HEK293 (cell line): ENCODE data around the gene ADRA1B.

Source experiments
- CTCF ChIA-PET: fragments of 350-600 bp; formaldehyde crosslinking; extraction: SDS; loops from one replicate; lab custom pipeline; 2021; ENCODE audit warnings: antibody characterized with exemption; lab: Yijun Ruan, JAX
- POLR2A ChIA-PET: fragments of 300-600 bp; formaldehyde crosslinking; extraction: SDS; loops from one replicate; lab custom pipeline; 2020; ENCODE audit warnings: antibody characterized with exemption, inconsistent platforms; lab: Yijun Ruan, JAX
- H3K27ac ChIP-seq: fragments of 200-500 bp; sonication (Bioruptor generic); 2 replicates; pipeline ENCODE4 v1.5.1; 2014; ENCODE audit warnings: low read depth, low read length, control low read depth, inconsistent platforms; ENCODE audit errors: extremely low read depth
- H3K36me3 ChIP-seq, 2 experiments: fragments of 200-500 bp in 1 of 2; sonication (Bioruptor generic) in 1 of 2; 1 replicate in 1 of 2; 2 replicates in 1 of 2; pipeline ENCODE4 v1.5.1; 2014 to 2017; ENCODE audit warnings: inconsistent platforms in 2 of 2, low read length in 2 of 2; ENCODE audit not compliant: control insufficient read depth in 2 of 2, insufficient read depth in 1 of 2
- H3K4me1 ChIP-seq: fragments of 200-500 bp; sonication (Bioruptor generic); 2 replicates; pipeline ENCODE4 v1.5.1; 2014; ENCODE audit warnings: mild to moderate bottlenecking, low read length, inconsistent platforms; ENCODE audit not compliant: control insufficient read depth, insufficient read depth
- H3K4me3 ChIP-seq: 2 replicates; pipeline ENCODE4 v1.5.1; 2011; ENCODE audit warnings: low read depth, mild to moderate bottlenecking, control low read depth, low read length, moderate library complexity
- H3K9me3 ChIP-seq: fragments of 200-500 bp; sonication (Bioruptor generic); 2 replicates; pipeline ENCODE4 v1.5.1; 2014; ENCODE audit warnings: low read depth, low read length, inconsistent platforms; ENCODE audit not compliant: control insufficient read depth, insufficient read depth
- GLIS1 ChIP-seq: fragments of 450-650 bp; formaldehyde crosslinking; IDR thresholded peaks from 2 replicates; pipeline ENCODE4 v1.5.1; 2016; ENCODE audit warnings: missing biosample characterization, missing genetic modification characterization
- MYNN ChIP-seq: fragments of 450-650 bp; formaldehyde crosslinking; IDR thresholded peaks from 2 replicates; pipeline ENCODE4 v1.5.1; 2016; ENCODE audit warnings: missing biosample characterization, missing genetic modification characterization, borderline replicate concordance
- RBAK ChIP-seq: fragments of 450-650 bp; formaldehyde crosslinking; IDR thresholded peaks from 2 replicates; pipeline ENCODE4 v1.5.1; 2016; ENCODE audit warnings: missing biosample characterization, missing genetic modification characterization
- ZBTB17 ChIP-seq: fragments of 450-650 bp; formaldehyde crosslinking; IDR thresholded peaks from 2 replicates; pipeline ENCODE4 v1.5.1; 2016; ENCODE audit warnings: missing biosample characterization, missing genetic modification characterization
- ZBTB48 ChIP-seq: fragments of 450-650 bp; formaldehyde crosslinking; IDR thresholded peaks from 2 replicates; pipeline ENCODE4 v1.5.1; 2016; ENCODE audit warnings: missing biosample characterization, missing genetic modification characterization
- ZNF155 ChIP-seq: fragments of 450-650 bp; formaldehyde crosslinking; IDR thresholded peaks from 2 replicates; pipeline ENCODE4 v1.5.1; 2016; ENCODE audit warnings: missing biosample characterization, missing genetic modification characterization
- ZNF174 ChIP-seq: fragments of 450-650 bp; formaldehyde crosslinking; IDR thresholded peaks from 2 replicates; pipeline ENCODE4 v1.5.0; 2017; ENCODE audit warnings: missing biosample characterization, mild to moderate bottlenecking, missing genetic modification characterization
- ZNF175 ChIP-seq: fragments of 450-650 bp; formaldehyde crosslinking; IDR thresholded peaks from 2 replicates; pipeline ENCODE4 v1.5.1; 2016; ENCODE audit warnings: missing biosample characterization, missing genetic modification characterization
- ZNF248 ChIP-seq: fragments of 450-650 bp; formaldehyde crosslinking; IDR thresholded peaks from 2 replicates; pipeline ENCODE4 v1.5.1; 2017; ENCODE audit warnings: missing biosample characterization, missing genetic modification characterization
- ZNF354C ChIP-seq: fragments of 450-650 bp; formaldehyde crosslinking; IDR thresholded peaks from 2 replicates; pipeline ENCODE4 v1.5.1; 2016; ENCODE audit warnings: missing biosample characterization, missing genetic modification characterization, low read depth, borderline replicate concordance
- ZNF404 ChIP-seq: fragments of 450-650 bp; formaldehyde crosslinking; IDR thresholded peaks from 2 replicates; pipeline ENCODE4 v1.5.1; 2017; ENCODE audit warnings: missing biosample characterization, missing genetic modification characterization
- ZNF48 ChIP-seq: fragments of 450-650 bp; formaldehyde crosslinking; IDR thresholded peaks from 2 replicates; pipeline ENCODE4 v1.5.1; 2016; ENCODE audit warnings: missing biosample characterization, missing genetic modification characterization
- ZNF621 ChIP-seq: fragments of 450-650 bp; formaldehyde crosslinking; IDR thresholded peaks from 2 replicates; pipeline ENCODE4 v1.5.1; 2017; ENCODE audit warnings: missing biosample characterization, missing genetic modification characterization
- ZNF629 ChIP-seq: fragments of 450-650 bp; formaldehyde crosslinking; IDR thresholded peaks from 2 replicates; pipeline ENCODE4 v1.5.1; 2017; ENCODE audit warnings: missing biosample characterization, missing genetic modification characterization
- ZNF707 ChIP-seq: fragments of 450-650 bp; formaldehyde crosslinking; IDR thresholded peaks from 2 replicates; pipeline ENCODE4 v1.5.1; 2016; ENCODE audit warnings: missing biosample characterization, missing genetic modification characterization
- ZNF747 ChIP-seq: fragments of 450-650 bp; formaldehyde crosslinking; IDR thresholded peaks from 2 replicates; pipeline ENCODE4 v1.5.1; 2016; ENCODE audit warnings: missing biosample characterization, missing genetic modification characterization
- ZNF791 ChIP-seq: fragments of 450-650 bp; formaldehyde crosslinking; IDR thresholded peaks from 2 replicates; pipeline ENCODE4 v1.5.1; 2016; ENCODE audit warnings: missing biosample characterization, missing genetic modification characterization
- TF ChIP-seq, protein P1 (sequence below): fragments of 450-650 bp; formaldehyde crosslinking; IDR thresholded peaks from 2 replicates; pipeline ENCODE4 v1.5.1; 2016; ENCODE audit warnings: missing biosample characterization, missing genetic modification characterization, borderline replicate concordance
- TF ChIP-seq, protein P2 (sequence below): fragments of 450-650 bp; formaldehyde crosslinking; IDR thresholded peaks from 2 replicates; pipeline ENCODE4 v1.5.1; 2016; ENCODE audit warnings: missing biosample characterization, missing genetic modification characterization, borderline replicate concordance

Gene ADRA1B

DNA sequence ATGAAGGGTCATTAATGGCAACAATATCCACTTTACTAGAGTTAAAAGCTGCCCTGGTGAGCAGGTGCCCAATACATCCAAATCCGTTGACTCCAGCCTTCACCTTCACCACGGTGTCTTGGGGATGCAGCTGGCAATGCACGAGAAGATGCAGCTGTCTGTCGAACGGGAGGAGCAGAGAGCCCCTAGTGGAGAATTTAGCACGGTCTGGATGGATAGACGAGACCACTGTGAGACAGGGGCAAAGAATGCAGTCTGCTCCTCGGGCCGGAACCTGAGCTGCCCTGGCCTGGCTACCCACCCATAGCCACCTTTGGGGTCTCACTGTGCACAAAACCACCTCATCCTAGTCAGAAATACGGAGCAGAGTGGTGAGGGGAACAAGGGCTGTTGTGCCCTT lies 35.1 kb downstream of the ADRA1B start (continued):
- TF ChIP-seq ZNF621 (tag by site-specific recombination) (no peak), ZNF791 (tag by site-specific recombination) (no peak), ZNF747 (tag by site-specific recombination) (no peak), ZNF175 (tag by site-specific recombination) (no peak)

DNA sequence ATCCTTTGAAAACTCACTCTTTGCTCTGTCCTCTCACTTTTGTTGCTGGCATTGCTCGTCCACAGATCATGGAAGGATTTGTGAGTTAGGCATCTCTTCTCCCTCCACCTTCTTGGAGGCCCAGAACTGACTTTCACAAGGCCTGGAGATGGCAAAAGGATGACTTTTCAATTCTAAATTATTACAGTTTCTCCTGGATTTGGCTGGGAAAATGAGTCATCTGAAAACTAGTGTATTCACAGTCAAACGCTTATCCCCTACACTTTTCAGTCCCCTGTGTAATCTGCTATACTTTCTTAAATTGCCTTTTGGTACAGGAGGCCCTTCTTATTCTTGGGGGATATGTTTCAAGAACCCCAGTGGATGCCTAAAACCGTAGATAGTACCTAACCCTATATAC lies 35.6 kb downstream of the ADRA1B start:
- Histone ChIP-seq H3K27ac (no peak overlapping the region), H3K9me3 (no peaks in the 10 kb centered on the region), H3K36me3 (no peaks in the 10 kb centered on the region), H3K4me1 (no peaks in the 10 kb centered on the region), H3K4me3 (no peak overlapping the region)
- ChIA-PET POLR2A (interaction anchor here (0.6 kb wide), 1 partner anchor 121 kb away, joined by 5 read pairs; no protein-coding TSS in a partner anchor), CTCF (interaction anchor here (0.8 to 1.0 kb wide), 4 partner anchors 15 to 269 kb away, joined by 3 to 5 read pairs (median 3); no protein-coding TSS in a partner anchor)
- TF ChIP-seq ZBTB48 (tag by site-specific recombination) (no peak), ZNF248 (tag by site-specific recombination) (no peak), ZNF629 (tag by site-specific recombination) (no peak), ZNF354C (tag by site-specific recombination) (no peak), ZNF404 (no peak), ZNF48 (tag by site-specific recombination) (no peak), ZNF791 (tag by site-specific recombination) (no peak), RBAK (no peak), ZNF747 (tag by site-specific recombination) (no peak), ZBTB17 (tag by site-specific recombination) (no peak), MYNN (tag by site-specific recombination) (no peak), ZNF707 (tag by site-specific recombination) (no peak)
- TF ChIP-seq, protein P1, sequence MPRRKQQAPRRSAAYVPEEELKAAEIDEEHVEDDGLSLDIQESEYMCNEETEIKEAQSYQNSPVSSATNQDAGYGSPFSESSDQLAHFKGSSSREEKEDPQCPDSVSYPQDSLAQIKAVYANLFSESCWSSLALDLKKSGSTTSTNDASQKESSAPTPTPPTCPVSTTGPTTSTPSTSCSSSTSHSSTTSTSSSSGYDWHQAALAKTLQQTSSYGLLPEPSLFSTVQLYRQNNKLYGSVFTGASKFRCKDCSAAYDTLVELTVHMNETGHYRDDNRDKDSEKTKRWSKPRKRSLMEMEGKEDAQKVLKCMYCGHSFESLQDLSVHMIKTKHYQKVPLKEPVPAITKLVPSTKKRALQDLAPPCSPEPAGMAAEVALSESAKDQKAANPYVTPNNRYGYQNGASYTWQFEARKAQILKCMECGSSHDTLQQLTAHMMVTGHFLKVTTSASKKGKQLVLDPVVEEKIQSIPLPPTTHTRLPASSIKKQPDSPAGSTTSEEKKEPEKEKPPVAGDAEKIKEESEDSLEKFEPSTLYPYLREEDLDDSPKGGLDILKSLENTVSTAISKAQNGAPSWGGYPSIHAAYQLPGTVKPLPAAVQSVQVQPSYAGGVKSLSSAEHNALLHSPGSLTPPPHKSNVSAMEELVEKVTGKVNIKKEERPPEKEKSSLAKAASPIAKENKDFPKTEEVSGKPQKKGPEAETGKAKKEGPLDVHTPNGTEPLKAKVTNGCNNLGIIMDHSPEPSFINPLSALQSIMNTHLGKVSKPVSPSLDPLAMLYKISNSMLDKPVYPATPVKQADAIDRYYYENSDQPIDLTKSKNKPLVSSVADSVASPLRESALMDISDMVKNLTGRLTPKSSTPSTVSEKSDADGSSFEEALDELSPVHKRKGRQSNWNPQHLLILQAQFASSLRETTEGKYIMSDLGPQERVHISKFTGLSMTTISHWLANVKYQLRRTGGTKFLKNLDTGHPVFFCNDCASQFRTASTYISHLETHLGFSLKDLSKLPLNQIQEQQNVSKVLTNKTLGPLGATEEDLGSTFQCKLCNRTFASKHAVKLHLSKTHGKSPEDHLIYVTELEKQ (tag by site-specific recombination), result no peak

DNA sequence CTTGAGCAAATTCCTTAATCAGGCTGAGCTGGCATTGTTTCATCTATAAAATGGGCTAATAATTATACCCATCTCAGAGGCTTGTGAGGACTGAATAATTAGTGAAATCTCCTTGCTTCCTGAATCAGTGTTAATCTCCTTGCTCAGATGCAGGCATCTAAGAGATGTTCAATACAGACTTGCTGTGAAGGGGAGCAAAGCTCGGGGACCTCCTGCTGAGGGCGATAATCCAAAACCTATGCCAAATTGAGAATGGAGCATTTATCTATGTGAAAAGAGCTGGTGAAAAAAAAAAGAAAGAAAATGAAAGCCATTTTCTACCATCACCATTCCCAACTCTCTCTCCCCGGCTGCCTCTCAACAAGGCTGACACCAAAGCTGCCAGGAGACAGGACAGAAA lies 37.3 kb downstream of the ADRA1B start:
- ChIA-PET CTCF (interaction anchor here (0.7 kb wide), 1 partner anchor 513 kb away, joined by 4 read pairs; no protein-coding TSS in a partner anchor), POLR2A (no interaction called here)
- TF ChIP-seq ZNF174 (tag by site-specific recombination) (no peak), ZNF404 (no peak), ZNF155 (tag by site-specific recombination) (no peak), GLIS1 (no peak), ZNF791 (tag by site-specific recombination) (no peak)
- TF ChIP-seq, protein P2, sequence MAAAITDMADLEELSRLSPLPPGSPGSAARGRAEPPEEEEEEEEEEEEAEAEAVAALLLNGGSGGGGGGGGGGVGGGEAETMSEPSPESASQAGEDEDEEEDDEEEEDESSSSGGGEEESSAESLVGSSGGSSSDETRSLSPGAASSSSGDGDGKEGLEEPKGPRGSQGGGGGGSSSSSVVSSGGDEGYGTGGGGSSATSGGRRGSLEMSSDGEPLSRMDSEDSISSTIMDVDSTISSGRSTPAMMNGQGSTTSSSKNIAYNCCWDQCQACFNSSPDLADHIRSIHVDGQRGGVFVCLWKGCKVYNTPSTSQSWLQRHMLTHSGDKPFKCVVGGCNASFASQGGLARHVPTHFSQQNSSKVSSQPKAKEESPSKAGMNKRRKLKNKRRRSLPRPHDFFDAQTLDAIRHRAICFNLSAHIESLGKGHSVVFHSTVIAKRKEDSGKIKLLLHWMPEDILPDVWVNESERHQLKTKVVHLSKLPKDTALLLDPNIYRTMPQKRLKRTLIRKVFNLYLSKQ, result no peak
- H3K9me3 ChIP-seq, result no peaks in the 10 kb centered on the region
- H3K4me1 ChIP-seq, result no peaks in the 10 kb centered on the region
- H3K27ac ChIP-seq, result no peak overlapping the region
- no peaks in the 10 kb centered on the region for H3K36me3 ChIP-seq
- H3K4me3 ChIP-seq, result no peak overlapping the region
